ENCODE results near the gene ZFAND6.

GRCh38 chr15:80090041-80090440 lies 30.6 kb downstream of the ZFAND6 start:
- TF ChIP-seq, protein P1, sequence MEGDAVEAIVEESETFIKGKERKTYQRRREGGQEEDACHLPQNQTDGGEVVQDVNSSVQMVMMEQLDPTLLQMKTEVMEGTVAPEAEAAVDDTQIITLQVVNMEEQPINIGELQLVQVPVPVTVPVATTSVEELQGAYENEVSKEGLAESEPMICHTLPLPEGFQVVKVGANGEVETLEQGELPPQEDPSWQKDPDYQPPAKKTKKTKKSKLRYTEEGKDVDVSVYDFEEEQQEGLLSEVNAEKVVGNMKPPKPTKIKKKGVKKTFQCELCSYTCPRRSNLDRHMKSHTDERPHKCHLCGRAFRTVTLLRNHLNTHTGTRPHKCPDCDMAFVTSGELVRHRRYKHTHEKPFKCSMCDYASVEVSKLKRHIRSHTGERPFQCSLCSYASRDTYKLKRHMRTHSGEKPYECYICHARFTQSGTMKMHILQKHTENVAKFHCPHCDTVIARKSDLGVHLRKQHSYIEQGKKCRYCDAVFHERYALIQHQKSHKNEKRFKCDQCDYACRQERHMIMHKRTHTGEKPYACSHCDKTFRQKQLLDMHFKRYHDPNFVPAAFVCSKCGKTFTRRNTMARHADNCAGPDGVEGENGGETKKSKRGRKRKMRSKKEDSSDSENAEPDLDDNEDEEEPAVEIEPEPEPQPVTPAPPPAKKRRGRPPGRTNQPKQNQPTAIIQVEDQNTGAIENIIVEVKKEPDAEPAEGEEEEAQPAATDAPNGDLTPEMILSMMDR (IDR thresholded peaks at IDR 0.05) = no peak
- no peak for TF ChIP-seq POLR2AphosphoS5 (IDR thresholded peaks at IDR 0.05)
- TF ChIP-seq POLR2A (IDR thresholded peaks at IDR 0.05) = no peak

Data from prostate gland (tissue), 2 donors.